HepG2 (cell line): ENCODE data around the gene SLC25A11. TPM values are rescaled to one million over a fixed set of nuclear protein-coding genes. Genes with fewer than 3 reads are reported as not detected.

Source experiments
- AGO1 ChIP-seq: fragments of 200-400 bp; formaldehyde crosslinking; IDR thresholded peaks from 2 replicates; pipeline ENCODE4 v1.6.1; 2017; ENCODE audit warnings: mild to moderate bottlenecking, low read depth, low read length, moderate library complexity; ENCODE audit not compliant: poor library complexity, severe bottlenecking
- ATF1 ChIP-seq: IDR thresholded peaks from 2 replicates; pipeline ENCODE4 v1.6.1; 2016; ENCODE audit warnings: mild to moderate bottlenecking, control low read depth
- CAMTA2 ChIP-seq: sonication (generic); formaldehyde crosslinking; IDR thresholded peaks from 2 replicates; pipeline ENCODE4 v1.4.0; 2020; ENCODE audit warnings: mild to moderate bottlenecking, missing genetic modification reagents, borderline replicate concordance
- ESRRA ChIP-seq: sonication (generic); formaldehyde crosslinking; IDR thresholded peaks from 2 replicates; pipeline ENCODE4 v1.5.1; 2020; ENCODE audit warnings: mild to moderate bottlenecking, low read depth, missing genetic modification reagents
- NPAS2 ChIP-seq: sonication (generic); formaldehyde crosslinking; IDR thresholded peaks from 2 replicates; pipeline ENCODE4 v1.8.0; 2022; ENCODE audit warnings: mild to moderate bottlenecking, missing genetic modification reagents, borderline replicate concordance
- PHF5A ChIP-seq: IDR thresholded peaks from one replicate; pipeline ENCODE4 v1.6.1; 2018; ENCODE audit warnings: low read depth, missing genetic modification reagents; ENCODE audit not compliant: unreplicated experiment
- SMAD9 ChIP-seq: sonication (generic); formaldehyde crosslinking; IDR thresholded peaks from 2 replicates; pipeline ENCODE4 v1.5.1; 2020; ENCODE audit warnings: mild to moderate bottlenecking, missing genetic modification reagents
- ZBTB8A ChIP-seq: sonication (generic); formaldehyde crosslinking; IDR thresholded peaks from 2 replicates; pipeline ENCODE4 v1.4.0; 2020; ENCODE audit warnings: mild to moderate bottlenecking, low read depth, missing genetic modification reagents, borderline replicate concordance
- ZIK1 ChIP-seq: sonication (generic); formaldehyde crosslinking; IDR thresholded peaks from 2 replicates; pipeline ENCODE4 v1.5.0; 2020; ENCODE audit warnings: mild to moderate bottlenecking, low read depth, missing genetic modification reagents, borderline replicate concordance
- ZNF3 ChIP-seq: IDR thresholded peaks from 2 replicates; pipeline ENCODE4 v1.7.0; 2017; ENCODE audit warnings: inconsistent platforms
- ZNF552 ChIP-seq: sonication (generic); formaldehyde crosslinking; IDR thresholded peaks from 2 replicates; pipeline ENCODE4 v1.9.0; 2022; ENCODE audit warnings: missing genetic modification reagents, mild to moderate bottlenecking, borderline replicate concordance
- ZNF850 ChIP-seq: sonication (generic); formaldehyde crosslinking; conservative IDR thresholded peaks from 2 replicates; pipeline ENCODE4 v1.9.0; 2021; ENCODE audit warnings: mild to moderate bottlenecking, missing genetic modification reagents
- polyA plus RNA-seq, 8 experiments: library from polyadenylated mRNA; depleted of rRNA in 3 of 8; stranded (reverse) in 7 of 8; unstranded in 1 of 8; fragments of >200 nt; fragmentation: Illumina TruSeq in 4 of 8; extraction: Trizol in 4 of 8; gene quantifications; 2 replicates each; pipeline versions ENCODE4 v1.2.1 to v1.2.3, GENCODE V29; 2011 to 2016; ENCODE audit warnings: low read depth in 4 of 8, missing spikeins in 1 of 8, mixed read lengths in 1 of 8; ENCODE audit not compliant: insufficient read depth in 1 of 8
- total RNA-seq, 5 experiments: library from RNA; depleted of rRNA; stranded (reverse); fragments of >200 nt; fragmentation: Illumina TruSeq; extraction: Trizol; gene quantifications; 2 replicates each; pipeline ENCODE4 v1.2.3, GENCODE V29; 2016; ENCODE audit warnings: low read depth in 1 of 5
- TF ChIP-seq, protein P1 (sequence below): IDR thresholded peaks from 2 replicates; pipeline ENCODE4 v1.6.1; 2018; ENCODE audit warnings: missing genetic modification reagents, mild to moderate bottlenecking, missing compliant biosample characterization
- TF ChIP-seq, protein P2 (sequence below): sonication (generic); formaldehyde crosslinking; IDR thresholded peaks from 2 replicates; pipeline ENCODE4 v1.9.0; 2021; ENCODE audit warnings: missing genetic modification reagents, mild to moderate bottlenecking, borderline replicate concordance
- TF ChIP-seq, protein P3 (sequence below): sonication (generic); formaldehyde crosslinking; IDR thresholded peaks from 2 replicates; pipeline ENCODE4 v1.5.0; 2020; ENCODE audit warnings: missing genetic modification reagents, mild to moderate bottlenecking, borderline replicate concordance
- TF ChIP-seq, protein P4 (sequence below): sonication (generic); formaldehyde crosslinking; IDR thresholded peaks from 2 replicates; pipeline ENCODE4 v1.5.0; 2020; ENCODE audit warnings: mild to moderate bottlenecking, low read depth, missing genetic modification reagents, borderline replicate concordance
- TF ChIP-seq, protein P5 (sequence below): sonication (generic); formaldehyde crosslinking; IDR thresholded peaks from 2 replicates; pipeline ENCODE4 v1.4.0; 2020; ENCODE audit warnings: missing genetic modification reagents, borderline replicate concordance

Gene SLC25A11
- total and polyA plus RNA-seq, 2 of the 13 experiments (the other 11 are each of a cell fraction or from before 2014, with no cell fraction given) = 35.4 to 47.2 TPM

DNA sequence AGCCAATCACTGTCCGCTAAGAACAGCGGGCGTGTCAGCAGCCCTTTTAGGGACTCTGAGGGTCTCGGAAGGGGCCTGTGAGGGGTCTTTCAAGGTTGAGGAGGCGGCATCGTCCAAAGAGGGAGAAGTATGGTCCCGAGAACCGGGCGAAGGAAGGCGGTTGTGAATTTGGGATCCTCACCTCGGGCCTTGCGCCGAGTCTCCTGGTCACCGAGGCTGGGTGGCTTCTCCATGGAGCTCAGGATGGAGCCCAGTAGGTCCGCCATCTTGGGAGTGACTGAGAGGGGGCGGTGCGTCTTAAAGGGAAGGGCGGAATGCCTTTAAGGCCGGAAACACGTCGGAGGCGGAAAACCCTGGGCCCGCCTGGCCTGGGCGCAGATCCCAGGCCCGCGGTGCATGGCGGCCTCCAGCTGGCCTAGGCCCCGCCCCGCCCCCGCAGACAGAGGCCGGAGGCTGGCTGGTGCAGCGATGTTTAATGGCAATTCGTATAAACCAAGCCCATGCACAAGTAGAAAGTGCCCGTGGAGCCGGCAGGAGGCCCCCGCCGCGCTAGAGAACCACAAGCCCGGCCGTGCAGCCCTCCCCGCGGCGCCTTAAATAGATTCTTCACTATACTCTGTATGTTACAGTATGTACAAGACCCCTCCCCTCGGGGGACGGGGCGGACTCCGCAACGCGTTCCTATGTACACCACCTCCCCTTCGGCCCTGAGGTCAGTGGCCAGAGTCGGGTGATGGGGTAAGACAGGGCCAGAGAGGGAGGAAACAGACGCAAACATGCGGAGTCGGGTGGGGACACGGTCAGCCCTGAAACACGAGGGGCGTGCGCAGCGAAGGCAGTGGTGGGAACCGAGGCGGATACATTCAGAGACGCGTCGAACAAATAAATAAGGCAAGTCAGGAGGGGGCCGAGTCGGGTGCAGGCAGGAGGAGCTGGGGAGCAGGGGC is 28.0 kb upstream of the SLC25A11 start, which contains the start of gene SPAG7 (continued):
- TF ChIP-seq AGO1 (peak; percentile 83), NPAS2 (CRISPR knock-in tag) (no peak), ZIK1 (no peak), SMAD9 (CRISPR knock-in tag) (no peak), ZNF850 (CRISPR knock-in tag) (no peak), ZNF3 (no peak), CAMTA2 (CRISPR knock-in tag) (no peak), ATF1 (CRISPR knock-in tag) (peak; percentile 76; the same call in 1 of the 2 replicates), ESRRA (CRISPR knock-in tag) (peak; percentile 14; the same call in 1 of the 2 replicates), ZBTB8A (CRISPR knock-in tag) (no peak; the same call in 1 of the 2 replicates), ZNF552 (CRISPR knock-in tag) (0 out of 2 replicates have a peak, but pooled peaks have one; percentile 34), PHF5A (no peak)
- TF ChIP-seq, protein P1, sequence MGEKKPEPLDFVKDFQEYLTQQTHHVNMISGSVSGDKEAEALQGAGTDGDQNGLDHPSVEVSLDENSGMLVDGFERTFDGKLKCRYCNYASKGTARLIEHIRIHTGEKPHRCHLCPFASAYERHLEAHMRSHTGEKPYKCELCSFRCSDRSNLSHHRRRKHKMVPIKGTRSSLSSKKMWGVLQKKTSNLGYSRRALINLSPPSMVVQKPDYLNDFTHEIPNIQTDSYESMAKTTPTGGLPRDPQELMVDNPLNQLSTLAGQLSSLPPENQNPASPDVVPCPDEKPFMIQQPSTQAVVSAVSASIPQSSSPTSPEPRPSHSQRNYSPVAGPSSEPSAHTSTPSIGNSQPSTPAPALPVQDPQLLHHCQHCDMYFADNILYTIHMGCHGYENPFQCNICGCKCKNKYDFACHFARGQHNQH (CRISPR knock-in tag) = no peak; the same call in 1 of the 2 replicates
- TF ChIP-seq, protein P2, sequence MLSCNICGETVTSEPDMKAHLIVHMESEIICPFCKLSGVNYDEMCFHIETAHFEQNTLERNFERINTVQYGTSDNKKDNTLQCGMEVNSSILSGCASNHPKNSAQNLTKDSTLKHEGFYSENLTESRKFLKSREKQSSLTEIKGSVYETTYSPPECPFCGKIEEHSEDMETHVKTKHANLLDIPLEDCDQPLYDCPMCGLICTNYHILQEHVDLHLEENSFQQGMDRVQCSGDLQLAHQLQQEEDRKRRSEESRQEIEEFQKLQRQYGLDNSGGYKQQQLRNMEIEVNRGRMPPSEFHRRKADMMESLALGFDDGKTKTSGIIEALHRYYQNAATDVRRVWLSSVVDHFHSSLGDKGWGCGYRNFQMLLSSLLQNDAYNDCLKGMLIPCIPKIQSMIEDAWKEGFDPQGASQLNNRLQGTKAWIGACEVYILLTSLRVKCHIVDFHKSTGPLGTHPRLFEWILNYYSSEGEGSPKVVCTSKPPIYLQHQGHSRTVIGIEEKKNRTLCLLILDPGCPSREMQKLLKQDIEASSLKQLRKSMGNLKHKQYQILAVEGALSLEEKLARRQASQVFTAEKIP (CRISPR knock-in tag) = no peak
- TF ChIP-seq, protein P3, sequence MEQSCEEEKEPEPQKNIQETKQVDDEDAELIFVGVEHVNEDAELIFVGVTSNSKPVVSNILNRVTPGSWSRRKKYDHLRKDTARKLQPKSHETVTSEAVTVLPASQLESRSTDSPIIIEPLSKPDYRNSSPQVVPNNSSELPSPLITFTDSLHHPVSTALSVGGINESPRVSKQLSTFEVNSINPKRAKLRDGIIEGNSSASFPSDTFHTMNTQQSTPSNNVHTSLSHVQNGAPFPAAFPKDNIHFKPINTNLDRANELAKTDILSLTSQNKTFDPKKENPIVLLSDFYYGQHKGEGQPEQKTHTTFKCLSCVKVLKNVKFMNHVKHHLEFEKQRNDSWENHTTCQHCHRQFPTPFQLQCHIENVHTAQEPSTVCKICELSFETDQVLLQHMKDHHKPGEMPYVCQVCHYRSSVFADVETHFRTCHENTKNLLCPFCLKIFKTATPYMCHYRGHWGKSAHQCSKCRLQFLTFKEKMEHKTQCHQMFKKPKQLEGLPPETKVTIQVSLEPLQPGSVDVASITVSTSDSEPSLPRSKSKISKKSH (CRISPR knock-in tag) = peak; percentile 70
- TF ChIP-seq, protein P4, sequence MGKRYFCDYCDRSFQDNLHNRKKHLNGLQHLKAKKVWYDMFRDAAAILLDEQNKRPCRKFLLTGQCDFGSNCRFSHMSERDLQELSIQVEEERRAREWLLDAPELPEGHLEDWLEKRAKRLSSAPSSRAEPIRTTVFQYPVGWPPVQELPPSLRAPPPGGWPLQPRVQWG (CRISPR knock-in tag) = no peak
- TF ChIP-seq, protein P5, sequence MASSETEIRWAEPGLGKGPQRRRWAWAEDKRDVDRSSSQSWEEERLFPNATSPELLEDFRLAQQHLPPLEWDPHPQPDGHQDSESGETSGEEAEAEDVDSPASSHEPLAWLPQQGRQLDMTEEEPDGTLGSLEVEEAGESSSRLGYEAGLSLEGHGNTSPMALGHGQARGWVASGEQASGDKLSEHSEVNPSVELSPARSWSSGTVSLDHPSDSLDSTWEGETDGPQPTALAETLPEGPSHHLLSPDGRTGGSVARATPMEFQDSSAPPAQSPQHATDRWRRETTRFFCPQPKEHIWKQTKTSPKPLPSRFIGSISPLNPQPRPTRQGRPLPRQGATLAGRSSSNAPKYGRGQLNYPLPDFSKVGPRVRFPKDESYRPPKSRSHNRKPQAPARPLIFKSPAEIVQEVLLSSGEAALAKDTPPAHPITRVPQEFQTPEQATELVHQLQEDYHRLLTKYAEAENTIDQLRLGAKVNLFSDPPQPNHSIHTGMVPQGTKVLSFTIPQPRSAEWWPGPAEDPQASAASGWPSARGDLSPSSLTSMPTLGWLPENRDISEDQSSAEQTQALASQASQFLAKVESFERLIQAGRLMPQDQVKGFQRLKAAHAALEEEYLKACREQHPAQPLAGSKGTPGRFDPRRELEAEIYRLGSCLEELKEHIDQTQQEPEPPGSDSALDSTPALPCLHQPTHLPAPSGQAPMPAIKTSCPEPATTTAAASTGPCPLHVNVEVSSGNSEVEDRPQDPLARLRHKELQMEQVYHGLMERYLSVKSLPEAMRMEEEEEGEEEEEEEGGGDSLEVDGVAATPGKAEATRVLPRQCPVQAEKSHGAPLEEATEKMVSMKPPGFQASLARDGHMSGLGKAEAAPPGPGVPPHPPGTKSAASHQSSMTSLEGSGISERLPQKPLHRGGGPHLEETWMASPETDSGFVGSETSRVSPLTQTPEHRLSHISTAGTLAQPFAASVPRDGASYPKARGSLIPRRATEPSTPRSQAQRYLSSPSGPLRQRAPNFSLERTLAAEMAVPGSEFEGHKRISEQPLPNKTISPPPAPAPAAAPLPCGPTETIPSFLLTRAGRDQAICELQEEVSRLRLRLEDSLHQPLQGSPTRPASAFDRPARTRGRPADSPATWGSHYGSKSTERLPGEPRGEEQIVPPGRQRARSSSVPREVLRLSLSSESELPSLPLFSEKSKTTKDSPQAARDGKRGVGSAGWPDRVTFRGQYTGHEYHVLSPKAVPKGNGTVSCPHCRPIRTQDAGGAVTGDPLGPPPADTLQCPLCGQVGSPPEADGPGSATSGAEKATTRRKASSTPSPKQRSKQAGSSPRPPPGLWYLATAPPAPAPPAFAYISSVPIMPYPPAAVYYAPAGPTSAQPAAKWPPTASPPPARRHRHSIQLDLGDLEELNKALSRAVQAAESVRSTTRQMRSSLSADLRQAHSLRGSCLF (CRISPR knock-in tag) = no peak
